HepG2 (cell line): ENCODE results near the gene CAPN10. TPM values are rescaled to one million over a fixed set of nuclear protein-coding genes. Genes with fewer than 3 reads are reported as not detected.

Experiments
- CEBPZ ChIP-seq: IDR thresholded peaks from 2 replicates; pipeline ENCODE4 v1.6.1; 2012; ENCODE audit warnings: low read length, improper control_type of control experiment
- CREBL2 ChIP-seq: sonication (generic); formaldehyde crosslinking; IDR thresholded peaks from 2 replicates; pipeline ENCODE4 v1.8.1; 2023; ENCODE audit warnings: missing genetic modification reagents, mild to moderate bottlenecking, borderline replicate concordance
- CTCF ChIP-seq: sonication (generic); formaldehyde crosslinking; IDR thresholded peaks from 2 replicates; pipeline ENCODE4 v1.5.0; 2020; ENCODE audit warnings: mild to moderate bottlenecking, missing genetic modification reagents, moderate library complexity
- GATAD1 ChIP-seq: IDR thresholded peaks from 2 replicates; pipeline ENCODE4 v1.6.1; 2016; ENCODE audit warnings: missing genetic modification reagents, missing compliant biosample characterization
- HNF1B ChIP-seq: sonication (generic); formaldehyde crosslinking; IDR thresholded peaks from 2 replicates; pipeline ENCODE4 v1.5.1; 2020; ENCODE audit warnings: mild to moderate bottlenecking, moderate library complexity, missing genetic modification reagents
- ISX ChIP-seq: sonication (generic); formaldehyde crosslinking; conservative IDR thresholded peaks from 2 replicates; pipeline ENCODE4 v1.5.0; 2020; ENCODE audit warnings: missing genetic modification reagents
- KDM5A ChIP-seq: fragments of 200-600 bp; sonication (generic); IDR thresholded peaks from 2 replicates; pipeline ENCODE4 v1.7.0; 2018; ENCODE audit warnings: antibody characterized with exemption, mild to moderate bottlenecking, low read length, borderline replicate concordance
- MBD4 ChIP-seq: IDR thresholded peaks from 2 replicates; pipeline ENCODE4 v1.6.1; 2012; ENCODE audit warnings: low read length, inconsistent platforms, borderline replicate concordance
- RBAK ChIP-seq: sonication (generic); formaldehyde crosslinking; IDR thresholded peaks from 2 replicates; pipeline ENCODE4 v1.5.1; 2020; ENCODE audit warnings: mild to moderate bottlenecking, missing genetic modification reagents
- SNAPC5 ChIP-seq: sonication (generic); formaldehyde crosslinking; IDR thresholded peaks from 2 replicates; pipeline ENCODE4 v1.8.1; 2023; ENCODE audit warnings: mild to moderate bottlenecking, missing genetic modification reagents, borderline replicate concordance
- SRY ChIP-seq: sonication (generic); formaldehyde crosslinking; IDR thresholded peaks from 2 replicates; pipeline ENCODE4 v1.8.0; 2022; ENCODE audit warnings: mild to moderate bottlenecking, missing genetic modification reagents
- SSRP1 ChIP-seq: IDR thresholded peaks from 2 replicates; pipeline ENCODE4 v1.6.1; 2016; ENCODE audit warnings: control low read depth
- TFDP2 ChIP-seq: sonication (generic); formaldehyde crosslinking; IDR thresholded peaks from 2 replicates; pipeline ENCODE4 v1.4.0; 2020; ENCODE audit warnings: missing genetic modification reagents
- XRCC5 ChIP-seq: fragments of 200-400 bp; formaldehyde crosslinking; optimal IDR thresholded peaks from 2 replicates; pipeline ENCODE3; 2017; ENCODE audit warnings: mild to moderate bottlenecking, low read length
- ZFP37 ChIP-seq: sonication (generic); formaldehyde crosslinking; IDR thresholded peaks from 2 replicates; pipeline ENCODE4 v1.4.0; 2020; ENCODE audit warnings: missing genetic modification reagents, borderline replicate concordance
- ZFX ChIP-seq: sonication (generic); formaldehyde crosslinking; IDR thresholded peaks from 2 replicates; pipeline ENCODE4 v1.4.0; 2020; ENCODE audit warnings: mild to moderate bottlenecking, low read depth, missing genetic modification reagents, moderate library complexity
- ZNF512 ChIP-seq: sonication (generic); formaldehyde crosslinking; IDR thresholded peaks from 2 replicates; pipeline ENCODE4 v1.4.0; 2020; ENCODE audit warnings: mild to moderate bottlenecking, missing genetic modification reagents
- ZNF841 ChIP-seq: sonication (generic); formaldehyde crosslinking; IDR thresholded peaks from 2 replicates; pipeline ENCODE4 v1.8.1; 2023; ENCODE audit warnings: missing genetic modification reagents, borderline replicate concordance
- polyA plus RNA-seq, 8 experiments: library from polyadenylated mRNA; depleted of rRNA in 3 of 8; stranded (reverse) in 7 of 8; unstranded in 1 of 8; fragments of >200 nt; fragmentation: Illumina TruSeq in 4 of 8; extraction: Trizol in 4 of 8; gene quantifications; 2 replicates each; pipeline versions ENCODE4 v1.2.1 to v1.2.3, GENCODE V29; 2011 to 2016; ENCODE audit warnings: low read depth in 4 of 8, missing spikeins in 1 of 8, mixed read lengths in 1 of 8; ENCODE audit not compliant: insufficient read depth in 1 of 8
- total RNA-seq, 5 experiments: library from RNA; depleted of rRNA; stranded (reverse); fragments of >200 nt; fragmentation: Illumina TruSeq; extraction: Trizol; gene quantifications; 2 replicates each; pipeline ENCODE4 v1.2.3, GENCODE V29; 2016; ENCODE audit warnings: low read depth in 1 of 5

The CAPN10 gene
- total and polyA plus RNA-seq, 2 of the 13 experiments (the other 11 are each of a cell fraction or from before 2014, with no cell fraction given): 27.6 to 32.4 TPM

GRCh38 chr2:240595381-240596079, 9.0 kb downstream of the CAPN10 start (continued):
- TF ChIP-seq CREBL2 (CRISPR knock-in tag) (no peak), KDM5A (no peak), ZNF512 (no peak), CEBPZ (no peak), SNAPC5 (CRISPR knock-in tag) (no peak), SRY (CRISPR knock-in tag) (no peak), ZFP37 (CRISPR knock-in tag) (no peak), SSRP1 (CRISPR knock-in tag) (no peak), MBD4 (no peak), GATAD1 (no peak), ZFX (CRISPR knock-in tag) (peak; percentile 62), TFDP2 (CRISPR knock-in tag) (peak; percentile 10; the same call in 1 of the 2 replicates), ZNF841 (CRISPR knock-in tag) (no peak), RBAK (no peak), HNF1B (CRISPR knock-in tag) (no peak), ISX (no peak), CTCF (CRISPR knock-in tag) (peak; percentile 89), XRCC5 (peak; percentile 56)
